ENCODE data around the gene FLCN.

FLCN gene

DNA sequence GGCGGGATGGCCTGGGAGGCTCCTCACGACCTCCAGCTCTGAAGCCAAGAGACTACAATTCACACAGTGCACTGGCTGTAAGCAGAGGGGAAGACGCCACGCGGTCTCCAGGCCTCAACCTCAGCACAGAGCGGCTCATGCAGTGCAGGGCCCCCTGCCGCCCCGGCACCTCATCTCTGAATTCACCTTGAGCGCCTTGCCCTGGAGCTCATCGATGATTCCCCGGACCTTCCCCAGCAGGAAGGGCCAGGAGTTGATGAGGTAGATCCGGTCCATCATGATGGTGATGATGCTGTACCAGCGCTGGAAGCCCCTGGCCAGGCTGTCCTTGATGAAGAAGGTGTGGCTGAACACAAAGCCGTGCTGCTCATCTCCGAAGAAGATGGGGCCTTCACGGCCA is 13.2 kb downstream of the FLCN start:
- H3K4me3 ChIP-seq (ENCODE audit: low read length) = no peak overlapping the region
- no peaks in the 10 kb centered on the region for H3K27me3 ChIP-seq (replicated peaks; ENCODE audit: control insufficient read depth, insufficient read depth, low read length)
- peaks cover 6% of the 10 kb centered on the region for H3K4me1 ChIP-seq (ENCODE audit: control insufficient read depth, insufficient read depth, low read length)
- no peaks in the 10 kb centered on the region for H3K9me3 ChIP-seq (ENCODE audit: control insufficient read depth, low read length)
- DNase-seq (ENCODE audit: low read depth) = no peak
- peaks cover 95% of the 10 kb centered on the region for H3K36me3 ChIP-seq (ENCODE audit: control insufficient read depth, insufficient read depth, low read length, severe bottlenecking)
- H3K9ac ChIP-seq (ENCODE audit: low read length) = no peak overlapping the region

GRCh38 chr17:17221329-17221728 is 15.6 kb downstream of the FLCN start:
- H3K27me3 ChIP-seq (replicated peaks; ENCODE audit: control insufficient read depth, insufficient read depth, low read length) = no peaks in the 10 kb centered on the region
- H3K4me3 ChIP-seq (ENCODE audit: low read length) = no peak overlapping the region
- no peaks in the 10 kb centered on the region for H3K4me1 ChIP-seq (ENCODE audit: control insufficient read depth, insufficient read depth, low read length)
- no peak for DNase-seq (ENCODE audit: low read depth)
- H3K36me3 ChIP-seq (ENCODE audit: control insufficient read depth, insufficient read depth, low read length, severe bottlenecking) = peaks cover 95% of the 10 kb centered on the region
- H3K9ac ChIP-seq (ENCODE audit: low read length) = no peak overlapping the region
- no peaks in the 10 kb centered on the region for H3K9me3 ChIP-seq (ENCODE audit: control insufficient read depth, low read length)

DNA sequence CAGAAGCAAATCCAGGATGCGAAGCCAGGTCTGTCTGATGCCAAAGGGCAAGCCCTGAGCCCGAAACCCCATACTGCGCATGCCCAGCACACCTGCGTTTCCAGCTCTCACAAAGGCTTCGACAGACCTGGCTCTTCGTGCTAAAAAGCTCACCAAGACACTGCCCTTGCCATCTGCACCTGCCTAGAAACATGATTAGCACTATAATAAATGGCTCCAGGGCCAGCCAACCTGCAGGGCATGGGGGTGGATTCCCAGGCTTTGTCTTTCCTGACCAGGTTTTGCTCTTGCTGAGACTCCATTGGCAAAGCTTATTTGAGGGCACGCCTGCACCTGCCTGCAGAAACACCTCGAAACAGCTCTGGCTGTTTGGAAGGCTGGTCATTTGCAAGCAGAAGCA is 16.4 kb downstream of the FLCN start:
- Histone ChIP-seq H3K4me3 (ENCODE audit: low read length) (no peak overlapping the region), H3K36me3 (ENCODE audit: control insufficient read depth, insufficient read depth, low read length, severe bottlenecking) (peaks cover 95% of the 10 kb centered on the region), H3K9me3 (ENCODE audit: control insufficient read depth, low read length) (no peaks in the 10 kb centered on the region), H3K27me3 (replicated peaks; ENCODE audit: control insufficient read depth, insufficient read depth, low read length) (no peaks in the 10 kb centered on the region), H3K9ac (ENCODE audit: low read length) (no peak overlapping the region), H3K4me1 (ENCODE audit: control insufficient read depth, insufficient read depth, low read length) (no peaks in the 10 kb centered on the region)
- no peak for DNase-seq (ENCODE audit: low read depth)

GRCh38 chr17:17217995-17218394 is 19.0 kb downstream of the FLCN start:
- no peak overlapping the region for H3K9ac ChIP-seq (ENCODE audit: low read length)
- H3K9me3 ChIP-seq (ENCODE audit: control insufficient read depth, low read length) = no peaks in the 10 kb centered on the region
- H3K4me3 ChIP-seq (ENCODE audit: low read length) = no peak overlapping the region
- H3K36me3 ChIP-seq (ENCODE audit: control insufficient read depth, insufficient read depth, low read length, severe bottlenecking) = peaks cover 93% of the 10 kb centered on the region
- no peaks in the 10 kb centered on the region for H3K27me3 ChIP-seq (replicated peaks; ENCODE audit: control insufficient read depth, insufficient read depth, low read length)
- DNase-seq (ENCODE audit: low read depth) = no peak
- H3K4me1 ChIP-seq (ENCODE audit: control insufficient read depth, insufficient read depth, low read length) = no peaks in the 10 kb centered on the region

GRCh38 chr17:17216776-17217175 is 20.2 kb downstream of the FLCN start:
- no peaks in the 10 kb centered on the region for H3K27me3 ChIP-seq (replicated peaks; ENCODE audit: control insufficient read depth, insufficient read depth, low read length)
- DNase-seq (ENCODE audit: low read depth) = no peak
- H3K4me1 ChIP-seq (ENCODE audit: control insufficient read depth, insufficient read depth, low read length) = no peaks in the 10 kb centered on the region
- H3K36me3 ChIP-seq (ENCODE audit: control insufficient read depth, insufficient read depth, low read length, severe bottlenecking) = peaks cover 85% of the 10 kb centered on the region
- no peaks in the 10 kb centered on the region for H3K9me3 ChIP-seq (ENCODE audit: control insufficient read depth, low read length)
- no peak overlapping the region for H3K4me3 ChIP-seq (ENCODE audit: low read length)
- H3K9ac ChIP-seq (ENCODE audit: low read length) = no peak overlapping the region

GRCh38 chr17:17216236-17216635 is 20.7 kb downstream of the FLCN start:
- no peak for DNase-seq (ENCODE audit: low read depth)
- H3K4me1 ChIP-seq (ENCODE audit: control insufficient read depth, insufficient read depth, low read length) = no peaks in the 10 kb centered on the region
- no peaks in the 10 kb centered on the region for H3K27me3 ChIP-seq (replicated peaks; ENCODE audit: control insufficient read depth, insufficient read depth, low read length)
- H3K9me3 ChIP-seq (ENCODE audit: control insufficient read depth, low read length) = no peaks in the 10 kb centered on the region
- H3K36me3 ChIP-seq (ENCODE audit: control insufficient read depth, insufficient read depth, low read length, severe bottlenecking) = peaks cover 84% of the 10 kb centered on the region
- no peak overlapping the region for H3K9ac ChIP-seq (ENCODE audit: low read length)
- H3K4me3 ChIP-seq (ENCODE audit: low read length) = no peak overlapping the region

DNA sequence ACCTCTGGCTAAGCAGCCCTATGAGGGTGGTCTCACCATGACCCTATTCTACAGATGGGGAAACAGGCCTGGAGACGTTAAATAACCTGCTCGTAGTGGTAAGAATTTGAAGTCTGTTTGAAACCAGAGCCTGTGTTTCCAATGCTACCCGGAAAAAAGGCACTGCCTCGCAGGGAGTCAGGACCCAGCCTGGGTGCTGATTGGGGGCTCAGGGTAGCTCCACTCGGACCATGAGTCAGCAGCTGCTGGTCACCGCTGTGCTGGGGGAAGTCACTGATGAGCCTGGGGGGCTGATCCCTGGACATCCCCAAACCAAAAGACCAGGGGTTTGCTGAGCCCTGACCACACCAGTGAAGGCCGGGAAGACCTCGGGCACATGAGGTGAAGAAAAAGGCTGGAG is 21.4 kb downstream of the FLCN start:
- Histone ChIP-seq H3K36me3 (ENCODE audit: control insufficient read depth, insufficient read depth, low read length, severe bottlenecking) (peaks cover 79% of the 10 kb centered on the region), H3K9me3 (ENCODE audit: control insufficient read depth, low read length) (no peaks in the 10 kb centered on the region), H3K27me3 (replicated peaks; ENCODE audit: control insufficient read depth, insufficient read depth, low read length) (no peaks in the 10 kb centered on the region), H3K9ac (ENCODE audit: low read length) (no peak overlapping the region), H3K4me3 (ENCODE audit: low read length) (no peak overlapping the region), H3K4me1 (ENCODE audit: control insufficient read depth, insufficient read depth, low read length) (no peaks in the 10 kb centered on the region)
- DNase-seq (ENCODE audit: low read depth) = no peak

GRCh38 chr17:17214646-17215436 is 22.1 kb downstream of the FLCN start:
- DNase-seq (ENCODE audit: low read depth) = no peak
- Histone ChIP-seq H3K4me1 (ENCODE audit: control insufficient read depth, insufficient read depth, low read length) (no peaks in the 10 kb centered on the region), H3K9ac (ENCODE audit: low read length) (no peak overlapping the region), H3K36me3 (ENCODE audit: control insufficient read depth, insufficient read depth, low read length, severe bottlenecking) (peaks cover 72% of the 10 kb centered on the region), H3K9me3 (ENCODE audit: control insufficient read depth, low read length) (no peaks in the 10 kb centered on the region), H3K4me3 (ENCODE audit: low read length) (no peak overlapping the region), H3K27me3 (replicated peaks; ENCODE audit: control insufficient read depth, insufficient read depth, low read length) (no peaks in the 10 kb centered on the region)

DNA sequence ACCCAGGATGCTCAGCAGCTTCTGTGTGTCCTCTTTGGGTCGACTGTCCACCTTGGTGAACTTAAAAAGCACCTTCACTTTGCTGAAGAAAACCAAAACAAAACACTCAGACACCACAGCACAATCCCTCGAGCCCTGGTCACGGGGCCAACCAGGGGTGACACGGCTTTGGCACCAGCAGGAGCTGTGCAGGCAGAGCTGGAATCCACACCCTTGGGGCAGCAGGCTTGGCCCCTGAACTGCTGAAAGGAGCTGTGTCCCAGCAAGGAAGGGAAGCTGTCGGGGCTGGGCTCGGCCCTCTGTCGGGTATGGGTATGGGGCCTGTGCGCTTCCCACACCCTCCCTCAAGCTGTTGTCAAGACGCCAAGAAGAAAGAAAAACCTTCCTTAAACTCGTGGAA is 23.2 kb downstream of the FLCN start:
- no peak overlapping the region for H3K9ac ChIP-seq (ENCODE audit: low read length)
- H3K4me1 ChIP-seq (ENCODE audit: control insufficient read depth, insufficient read depth, low read length) = no peaks in the 10 kb centered on the region
- no peaks in the 10 kb centered on the region for H3K27me3 ChIP-seq (replicated peaks; ENCODE audit: control insufficient read depth, insufficient read depth, low read length)
- H3K9me3 ChIP-seq (ENCODE audit: control insufficient read depth, low read length) = no peaks in the 10 kb centered on the region
- H3K36me3 ChIP-seq (ENCODE audit: control insufficient read depth, insufficient read depth, low read length, severe bottlenecking) = peaks cover 65% of the 10 kb centered on the region
- no peak overlapping the region for H3K4me3 ChIP-seq (ENCODE audit: low read length)
- DNase-seq (ENCODE audit: low read depth) = no peak

DNA sequence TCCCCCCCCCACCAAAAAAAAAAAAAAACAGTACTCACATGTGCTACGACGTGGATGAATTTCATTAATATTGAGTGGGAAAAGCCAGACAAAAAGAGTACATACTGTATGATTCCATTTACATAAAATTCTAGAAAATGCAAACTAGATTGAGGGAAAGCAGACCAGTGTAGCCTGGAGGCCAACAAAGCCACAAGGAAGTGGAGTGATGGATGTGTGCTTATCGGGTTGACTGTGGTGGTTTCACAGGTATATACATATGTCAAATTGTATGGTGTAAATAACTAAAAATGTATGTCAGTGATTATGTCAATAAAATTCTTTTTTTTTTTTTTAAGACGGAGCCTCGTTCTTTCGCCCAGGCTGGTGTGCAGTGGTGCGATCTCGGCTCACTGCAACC is 29.0 kb downstream of the FLCN start:
- Histone ChIP-seq H3K9ac (ENCODE audit: low read length) (no peak overlapping the region), H3K4me1 (ENCODE audit: control insufficient read depth, insufficient read depth, low read length) (peaks cover 32% of the 10 kb centered on the region), H3K4me3 (ENCODE audit: low read length) (no peak overlapping the region), H3K9me3 (ENCODE audit: control insufficient read depth, low read length) (no peaks in the 10 kb centered on the region), H3K27me3 (replicated peaks; ENCODE audit: control insufficient read depth, insufficient read depth, low read length) (no peaks in the 10 kb centered on the region), H3K36me3 (ENCODE audit: control insufficient read depth, insufficient read depth, low read length, severe bottlenecking) (peaks cover 10% of the 10 kb centered on the region)
- DNase-seq (ENCODE audit: low read depth) = no peak

DNA sequence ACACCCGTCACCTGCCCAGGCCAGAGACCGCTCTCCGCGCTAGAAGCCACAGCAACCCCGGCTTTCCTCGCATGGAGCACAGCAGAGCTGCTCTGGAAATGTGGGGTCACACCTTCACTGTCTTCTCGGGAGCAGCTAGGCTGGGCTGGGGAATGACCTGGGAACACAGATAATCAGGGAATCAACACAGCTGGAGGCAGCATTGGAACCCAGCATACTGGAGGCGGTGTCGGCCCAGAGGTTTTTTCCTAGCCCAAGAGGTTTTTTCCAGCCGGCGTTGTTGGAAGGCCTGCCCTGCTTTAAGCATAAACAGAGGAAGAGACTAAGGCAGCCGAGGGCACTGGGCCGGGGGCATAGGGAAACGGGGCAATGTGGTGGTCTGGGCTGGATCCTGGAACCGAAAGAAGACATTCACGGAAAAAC is 30.0 kb downstream of the FLCN start:
- no peaks in the 10 kb centered on the region for H3K27me3 ChIP-seq (replicated peaks; ENCODE audit: control insufficient read depth, insufficient read depth, low read length)
- peaks cover 6% of the 10 kb centered on the region for H3K36me3 ChIP-seq (ENCODE audit: control insufficient read depth, insufficient read depth, low read length, severe bottlenecking)
- DNase-seq (ENCODE audit: low read depth) = no peak
- H3K4me3 ChIP-seq (ENCODE audit: low read length) = no peak overlapping the region
- peaks cover 32% of the 10 kb centered on the region for H3K4me1 ChIP-seq (ENCODE audit: control insufficient read depth, insufficient read depth, low read length)
- peak overlapping the region; percentile 3 for H3K9ac ChIP-seq (ENCODE audit: low read length)
- H3K9me3 ChIP-seq (ENCODE audit: control insufficient read depth, low read length) = no peaks in the 10 kb centered on the region
